K562 (cell line): Measurements from ENCODE around the gene SLC19A1. TPM values are rescaled to one million over a fixed set of nuclear protein-coding genes. Genes with fewer than 3 reads are reported as not detected.

ENCODE experiments used
- CHD2 ChIP-seq: IDR thresholded peaks from 2 replicates; pipeline ENCODE4 v1.6.1; 2011; ENCODE audit warnings: low read depth, low read length
- JUND ChIP-seq, 2 experiments: IDR thresholded peaks; 2 replicates in 1 of 2; 3 replicates in 1 of 2; pipeline ENCODE4 v1.6.1; 2011; ENCODE audit warnings: borderline replicate concordance in 2 of 2, low read depth in 2 of 2, low read length in 2 of 2, improper control_type of control experiment in 1 of 2, missing biosample characterization in 1 of 2, missing genetic modification characterization in 1 of 2, missing genetic modification reagents in 1 of 2
- ZNF318 ChIP-seq, 2 experiments: fragments of 450-650 bp; IDR thresholded peaks; 2 replicates each; pipeline ENCODE4 v1.6.1; 2016; ENCODE audit warnings: mild to moderate bottlenecking in 2 of 2, borderline replicate concordance in 1 of 2, low read depth in 1 of 2, moderate library complexity in 1 of 2
- ZNF586 ChIP-seq: fragments of 450-650 bp; formaldehyde crosslinking; conservative IDR thresholded peaks from 2 replicates; pipeline ENCODE4 v1.4.0; 2020; ENCODE audit warnings: mild to moderate bottlenecking, moderate library complexity
- ZNF740 ChIP-seq, 3 experiments: fragments of 200-800 bp in 1 of 3; sonication (Bioruptor generic) in 1 of 3; sonication (generic) in 1 of 3; formaldehyde crosslinking in 1 of 3; IDR thresholded peaks; 2 replicates each; pipeline versions ENCODE4 v1.6.1 to v1.8.0; 2016 to 2022; ENCODE audit warnings: mild to moderate bottlenecking in 2 of 3, missing compliant biosample characterization in 2 of 3, missing genetic modification characterization in 2 of 3, missing genetic modification reagents in 1 of 3
- polyA plus RNA-seq, 8 experiments: library from polyadenylated mRNA; depleted of rRNA in 4 of 8; stranded (reverse) in 5 of 8; unstranded in 3 of 8; fragments of >200 nt; fragmentation: Nextera tagmentation in 2 of 8; fragmentation: Illumina TruSeq in 1 of 8; extraction: Ambion mirVana in 2 of 8; extraction: Trizol in 1 of 8; gene quantifications; 2 replicates each; pipeline versions ENCODE4 v1.2.1 to v1.2.3, GENCODE V29; 2011 to 2014; ENCODE audit warnings: inconsistent platforms in 1 of 8, missing spikeins in 1 of 8
- total RNA-seq, 7 experiments: library from RNA; depleted of rRNA in 6 of 7; stranded (reverse); fragments of >200 nt in 6 of 7; fragmentation: Illumina TruSeq in 2 of 7; extraction: Trizol in 2 of 7; gene quantifications; 2 replicates each; pipeline versions ENCODE4 v1.2.1 to v1.2.3, GENCODE V29; 2011 to 2021; ENCODE audit warnings: low replicate concordance in 1 of 7
- TF ChIP-seq, protein P1 (sequence below): fragments of 250-450 bp; sonication (Bioruptor Pico); IDR thresholded peaks from 2 replicates; pipeline ENCODE4 v1.5.0; 2020; ENCODE audit warnings: mild to moderate bottlenecking

SLC19A1 gene
- total and polyA plus RNA-seq, 9 of the 15 experiments (the other 6 are each of a cell fraction or from before 2014, with no cell fraction given) = 0.65 to 88.7 (median 12.0) TPM

- 0 out of 4 replicates have a peak, but pooled peaks of 1 of the 2 experiments have one; percentile 32 for TF ChIP-seq ZNF318 (IDR thresholded peaks at IDR 0.05; ENCODE audit: borderline replicate concordance in 1 of 2, low read depth in 1 of 2)
- no peak for TF ChIP-seq JUND (IDR thresholded peaks at IDR 0.05; ENCODE audit: borderline replicate concordance, low read depth, low read length)
- TF ChIP-seq JUND (tag; IDR thresholded peaks at IDR 0.05; ENCODE audit: borderline replicate concordance, low read depth, low read length) = peak; percentile 24; the same call in 1 of the 3 replicates
- TF ChIP-seq ZNF740 (CRISPR knock-in tag; IDR thresholded peaks at IDR 0.05) = 0 out of 2 replicates have a peak, but pooled peaks have one; percentile 45
- no peak for TF ChIP-seq ZNF740 (tag; IDR thresholded peaks at IDR 0.05)
- TF ChIP-seq, protein P1, sequence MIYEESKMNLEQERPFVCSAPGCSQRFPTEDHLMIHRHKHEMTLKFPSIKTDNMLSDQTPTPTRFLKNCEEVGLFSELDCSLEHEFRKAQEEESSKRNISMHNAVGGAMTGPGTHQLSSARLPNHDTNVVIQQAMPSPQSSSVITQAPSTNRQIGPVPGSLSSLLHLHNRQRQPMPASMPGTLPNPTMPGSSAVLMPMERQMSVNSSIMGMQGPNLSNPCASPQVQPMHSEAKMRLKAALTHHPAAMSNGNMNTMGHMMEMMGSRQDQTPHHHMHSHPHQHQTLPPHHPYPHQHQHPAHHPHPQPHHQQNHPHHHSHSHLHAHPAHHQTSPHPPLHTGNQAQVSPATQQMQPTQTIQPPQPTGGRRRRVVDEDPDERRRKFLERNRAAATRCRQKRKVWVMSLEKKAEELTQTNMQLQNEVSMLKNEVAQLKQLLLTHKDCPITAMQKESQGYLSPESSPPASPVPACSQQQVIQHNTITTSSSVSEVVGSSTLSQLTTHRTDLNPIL = no peak
- no peak for TF ChIP-seq CHD2
- TF ChIP-seq ZNF586 (CRISPR knock-in tag) = no peak
Observed at GRCh38 chr21:45478115-45478801, 64.0 kb downstream of the SLC19A1 start (continued).
